ENCODE data around the gene FUT1. TPM values are rescaled to one million over a fixed set of nuclear protein-coding genes. Genes with fewer than 3 reads are reported as not detected.
"Not testable (repeated sequence)": the region's sequence is repeated elsewhere in the genome, so short reads cannot be mapped to it uniquely, and the experiment has no call there.

Gene FUT1
- total RNA-seq, 4 donors from 2014 or later, result 2.2 to 7.1 (median 5.3) TPM

DNA sequence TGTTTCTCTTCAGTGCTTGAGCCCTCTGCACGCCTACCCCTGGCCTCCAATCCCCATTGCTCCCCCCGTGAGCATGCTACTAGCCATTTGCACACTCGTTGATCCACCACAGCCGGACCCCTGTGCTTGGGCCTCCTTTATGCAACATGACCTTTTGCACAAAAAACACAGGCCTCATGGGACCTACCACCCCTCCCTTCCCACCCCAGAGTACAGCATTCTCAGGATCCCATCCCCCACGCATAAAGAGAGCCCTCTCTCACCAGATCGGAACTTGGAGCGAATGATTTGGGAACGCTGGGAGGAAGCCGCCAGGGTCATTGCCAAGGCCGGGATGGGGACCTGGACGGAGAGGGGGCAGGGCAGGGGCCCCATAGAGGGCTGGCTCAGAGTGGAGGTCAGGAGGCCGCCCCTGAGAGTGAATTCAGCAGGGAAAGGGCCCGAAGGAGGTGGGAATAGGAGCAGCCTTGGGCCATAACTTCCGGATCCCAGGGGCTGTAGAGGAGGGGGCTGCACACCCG lies 33.7 kb downstream of the FUT1 start:
- DNase-seq (ENCODE audit: low spot score) (no peak), ATAC-seq (ENCODE audit: low FRiP score) (no peak)
- TF ChIP-seq CTCF (IDR thresholded peaks at IDR 0.05), result no peak

- ATAC-seq (ENCODE audit: low FRiP score); DNase-seq (ENCODE audit: low spot score): not testable (repeated sequence)
These were observed 34.3 kb downstream of the FUT1 start for GRCh38 chr19:48718106-48718505.

DNA sequence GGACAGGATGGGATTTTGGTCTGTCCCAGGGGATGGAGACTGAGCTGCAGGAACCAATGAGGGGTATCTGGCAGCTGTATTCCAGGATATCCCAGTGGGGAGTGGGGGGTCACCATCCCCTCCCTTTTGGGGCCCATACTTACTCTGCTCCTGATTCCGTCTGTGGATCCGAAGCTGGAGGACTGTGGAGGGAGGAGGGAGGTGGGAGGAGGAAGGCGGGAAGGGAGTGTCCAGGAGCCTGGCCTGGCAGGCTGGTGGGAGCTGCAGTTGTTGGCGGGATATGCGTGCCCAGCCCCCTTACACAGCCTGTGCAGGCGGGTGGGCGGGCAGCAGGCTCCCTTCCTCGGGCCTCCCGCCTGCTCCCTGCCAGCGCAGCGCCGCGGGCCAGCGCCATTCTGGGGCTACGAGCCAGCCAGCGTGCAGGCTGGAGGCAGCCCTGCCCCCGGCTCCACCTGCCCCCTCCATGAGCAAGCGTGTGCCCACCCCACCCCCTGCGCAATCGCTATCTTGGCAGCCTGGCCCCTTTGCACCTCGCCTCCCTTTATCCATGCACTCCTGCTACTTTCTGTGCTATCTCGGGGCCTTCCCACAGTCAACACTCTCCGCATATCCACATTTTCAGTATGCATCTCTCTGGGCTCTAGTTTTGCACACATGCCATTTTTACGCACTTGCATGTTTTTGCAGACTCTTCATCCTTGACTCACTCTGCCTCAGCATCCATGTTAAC lies 35.7 kb downstream of the FUT1 start:
- DNase-seq (ENCODE audit: low spot score) (no peak), ATAC-seq (ENCODE audit: low FRiP score) (peak; percentile 16)
- TF ChIP-seq CTCF (IDR thresholded peaks at IDR 0.05), result no peak

DNA sequence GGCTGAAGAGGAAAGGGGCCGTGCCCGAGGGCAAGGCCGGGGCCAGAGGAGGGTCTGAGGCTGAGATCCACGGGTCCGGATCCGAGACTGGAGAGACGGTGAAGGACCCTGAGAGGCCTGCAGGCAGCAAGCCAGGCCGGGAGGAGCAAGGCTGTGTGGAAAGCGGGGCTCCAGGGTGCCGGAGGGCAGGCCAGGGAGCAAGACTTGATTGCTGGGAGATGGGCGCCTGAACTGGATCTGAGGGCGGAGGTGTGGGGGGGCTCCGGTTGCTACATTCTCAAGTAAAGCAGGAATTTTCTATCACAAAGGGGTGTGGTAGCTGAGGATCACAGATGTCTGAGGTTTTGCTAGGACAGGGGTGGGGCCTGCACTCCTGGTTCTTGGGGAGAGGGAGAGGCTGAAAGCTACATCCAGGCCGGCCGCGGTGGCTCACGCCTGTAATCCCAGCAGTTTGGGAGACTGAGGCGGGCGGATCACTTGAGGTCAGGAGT lies 36.7 kb downstream of the FUT1 start:
- ATAC-seq (ENCODE audit: low FRiP score), result no peak
- no peak for DNase-seq (ENCODE audit: low spot score)
- no peak for TF ChIP-seq CTCF (IDR thresholded peaks at IDR 0.05)

- DNase-seq (ENCODE audit: low spot score) (no peak), ATAC-seq (ENCODE audit: low FRiP score) (no peak)
- no peak for TF ChIP-seq CTCF (IDR thresholded peaks at IDR 0.05)
These were observed 37.4 kb downstream of the FUT1 start for GRCh38 chr19:48714759-48715675.

DNA sequence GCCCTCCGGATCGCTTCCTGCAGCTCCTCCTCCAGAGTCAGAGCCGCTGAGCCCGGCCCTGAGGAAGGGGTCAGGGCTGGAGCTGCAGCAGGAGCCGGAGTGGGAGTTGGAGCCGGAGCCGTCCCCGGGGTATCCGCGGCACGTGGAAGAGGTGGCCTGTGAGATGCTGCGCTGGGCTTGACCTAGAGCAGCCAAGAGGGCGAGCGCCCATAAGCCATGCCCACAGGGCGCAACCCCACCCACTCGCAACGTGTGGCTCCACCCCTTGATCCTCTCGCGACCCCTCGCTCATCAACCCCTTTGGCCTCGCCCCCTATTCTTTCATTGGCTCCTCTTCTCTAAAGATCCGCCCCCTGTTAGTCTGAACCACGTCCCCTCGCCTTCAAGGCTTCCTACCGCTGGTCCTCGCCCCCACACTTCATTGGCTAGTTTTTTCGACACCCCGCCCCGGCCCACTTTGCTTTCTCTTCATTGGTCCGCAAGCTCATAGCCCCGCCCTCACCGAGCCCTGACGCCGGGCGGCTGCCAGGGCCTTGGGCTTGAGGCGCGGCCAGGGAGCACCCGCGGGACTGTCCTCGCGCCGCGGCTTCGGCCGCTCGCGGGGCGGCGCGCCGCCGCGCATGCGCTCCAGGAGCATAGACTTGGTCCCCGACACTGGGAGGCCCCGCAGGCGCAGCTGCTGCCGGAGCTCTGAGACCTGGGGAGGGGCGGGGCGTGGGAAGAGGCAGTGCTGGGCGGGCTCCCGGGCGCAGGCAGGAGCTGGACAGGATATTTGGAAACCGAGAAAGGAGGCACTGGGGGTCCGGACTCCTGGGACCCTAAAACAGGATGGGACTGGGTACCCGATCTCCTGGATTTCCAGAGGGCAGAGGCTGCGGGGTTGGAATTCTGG lies 38.3 kb downstream of the FUT1 start:
- no peak for TF ChIP-seq CTCF (IDR thresholded peaks at IDR 0.05)
- DNase-seq (ENCODE audit: low spot score) (peak; percentile 94), ATAC-seq (ENCODE audit: low FRiP score) (peak; percentile 93)
